ENCODE data around the gene ABCC11. TPM values are rescaled to one million over a fixed set of nuclear protein-coding genes. Genes with fewer than 3 reads are reported as not detected.

ABCC11 gene
- total and polyA plus RNA-seq, 2 of the 4 experiments (the other 2 are of a cell fraction): 0.09 to 0.18 TPM

GRCh38 chr16:48188449-48189102 lies 58.8 kb downstream of the ABCC11 start:
- 40% methylated on average over 1 of the region's 6 CpGs; no CpG with 5 or more reads in 1 of the 2 experiments for WGBS, 2 experiments (ENCODE audit: extremely low coverage in 2 of 2, insufficient read length in 1 of 2)
- no peak overlapping the region for H3K23ac ChIP-seq (ENCODE audit: low read depth, low read length)
- H3K27me3 ChIP-seq (ENCODE audit: control insufficient read depth, insufficient read depth, low read length): peaks cover 26% of the 10 kb centered on the region
- H4K8ac ChIP-seq (ENCODE audit: low read depth in 2 of 2, low read length in 2 of 2): no peak overlapping the region
- CTCF ChIA-PET: no interaction called here
- H2AFZ ChIP-seq (replicated peaks; ENCODE audit: low read length, poor library complexity): no peak overlapping the region
- no peak overlapping the region for H2BK120ac ChIP-seq (ENCODE audit: low read depth, low read length)
- H2BK15ac ChIP-seq (ENCODE audit: low read depth, low read length): no peak overlapping the region
- no peaks in the 10 kb centered on the region for H3K4me1 ChIP-seq (ENCODE audit: control insufficient read depth, insufficient read depth, low read length)
- H3K4ac ChIP-seq (ENCODE audit: low read depth, low read length): no peak overlapping the region
- dilution Hi-C loops (cut with HindIII; ENCODE audit: low sequenced_read_pairs, unreplicated experiment): no loop called here
- H3K14ac ChIP-seq (replicated peaks; ENCODE audit: low read depth, low read length): no peak overlapping the region
- intact Hi-C loops (cut with micrococcal nuclease): no loop called here
- no peaks in the 10 kb centered on the region for H3K79me1 ChIP-seq (ENCODE audit: low read depth in 1 of 2, low read length in 2 of 2)
- in situ Hi-C loops (cut with MboI; ENCODE audit: low sequenced_read_pairs): no loop called here
- POLR2A ChIA-PET (ENCODE audit: unreplicated experiment): no interaction called here
- no peak overlapping the region for H3K27ac ChIP-seq (ENCODE audit: insufficient read depth, low read length)
- no peaks in the 10 kb centered on the region for H4K20me1 ChIP-seq (ENCODE audit: insufficient read depth, low read length)
- no peak overlapping the region for H3K56ac ChIP-seq (ENCODE audit: extremely low read depth, insufficient read depth, low read length)
- H4K91ac ChIP-seq (ENCODE audit: insufficient read depth, low read depth, low read length): no peak overlapping the region
- no peak overlapping the region for H4K5ac ChIP-seq (ENCODE audit: low read depth, low read length)
- H3K9me3 ChIP-seq (ENCODE audit: control insufficient read depth, insufficient read depth, low read length): no peaks in the 10 kb centered on the region
- no peak overlapping the region for H2BK5ac ChIP-seq (ENCODE audit: low read depth, low read length, poor library complexity, severe bottlenecking)
- H2AK9ac ChIP-seq (replicated peaks; ENCODE audit: low read depth, low read length, poor library complexity): no peak overlapping the region
- no peaks in the 10 kb centered on the region; the same call in 1 of the 2 replicates for H3K9me1 ChIP-seq (ENCODE audit: insufficient read depth, low read length)
- no peak for TF ChIP-seq SMC3 (IDR thresholded peaks at IDR 0.05; ENCODE audit: low read depth, low read length)
- TF ChIP-seq RFX5 (IDR thresholded peaks at IDR 0.05; ENCODE audit: low read depth, low read length): no peak
- no peak for TF ChIP-seq CEBPB (IDR thresholded peaks at IDR 0.05; ENCODE audit: low read depth, low read length)
- no peak for TF ChIP-seq NFE2L2 (IDR thresholded peaks at IDR 0.05; ENCODE audit: low read depth, low read length)
- no peak for TF ChIP-seq RAD21 (IDR thresholded peaks at IDR 0.05; ENCODE audit: low read length)
- TF ChIP-seq POLR2A (IDR thresholded peaks at IDR 0.05; ENCODE audit: low read depth, low read length): no peak
- TF ChIP-seq CTCF (conservative IDR thresholded peaks at IDR 0.05; ENCODE audit: low read depth, low read length): no peak
- no peak for TF ChIP-seq FOS (IDR thresholded peaks at IDR 0.05; ENCODE audit: low read depth, low read length)
- TF ChIP-seq BHLHE40 (IDR thresholded peaks at IDR 0.05; ENCODE audit: low read depth, low read length): no peak
- no TSS peak for BruUV-seq (replicated peaks)
- no peaks in the 10 kb centered on the region for H3K36me3 ChIP-seq (ENCODE audit: control insufficient read depth, insufficient read depth, low read length)
- H3K18ac ChIP-seq (ENCODE audit: low read depth, low read length): no peak overlapping the region
- no peak for DNase-seq
- H3K9ac ChIP-seq (ENCODE audit: low read depth, low read length): no peak overlapping the region
- no peak overlapping the region for H3K4me2 ChIP-seq (ENCODE audit: low read depth, low read length)
- no peak overlapping the region for H2AK5ac ChIP-seq (ENCODE audit: low read depth, low read length)
- no peak overlapping the region for H3K4me3 ChIP-seq (ENCODE audit: insufficient read depth, low read depth, low read length)
- H2BK20ac ChIP-seq (ENCODE audit: low read depth, low read length): no peak overlapping the region
- no peak for ATAC-seq (ENCODE audit: low read depth)

Data from IMR-90 (cell line).